Stimulated activated CD4-positive, alpha-beta T cell treated with anti-CD3 and anti-CD28 coated beads, Interleukin-2, amount 100 ng/mL, for 4 hours (primary cell): ENCODE data around the gene SLC39A7.

Experiments
- DNase-seq: peaks from one replicate; pipeline ENCODE4 v3.0.0-alpha.2; 2020; ENCODE audit warnings: low read depth

The SLC39A7 gene

GRCh38 chr6:33170176-33171015, 30.3 kb upstream of the SLC39A7 start:
- DNase-seq, result no peak

- DNase-seq, result no peak
Observed at GRCh38 chr6:33171016-33171879, 29.4 kb upstream of the SLC39A7 start.

GRCh38 chr6:33171880-33172687, 28.6 kb upstream of the SLC39A7 start:
- DNase-seq, result no peak

- DNase-seq, result no peak
Observed at GRCh38 chr6:33172688-33173534, 27.8 kb upstream of the SLC39A7 start.

- DNase-seq, result no peak
Observed at GRCh38 chr6:33173535-33174180, 27.0 kb upstream of the SLC39A7 start.

DNA sequence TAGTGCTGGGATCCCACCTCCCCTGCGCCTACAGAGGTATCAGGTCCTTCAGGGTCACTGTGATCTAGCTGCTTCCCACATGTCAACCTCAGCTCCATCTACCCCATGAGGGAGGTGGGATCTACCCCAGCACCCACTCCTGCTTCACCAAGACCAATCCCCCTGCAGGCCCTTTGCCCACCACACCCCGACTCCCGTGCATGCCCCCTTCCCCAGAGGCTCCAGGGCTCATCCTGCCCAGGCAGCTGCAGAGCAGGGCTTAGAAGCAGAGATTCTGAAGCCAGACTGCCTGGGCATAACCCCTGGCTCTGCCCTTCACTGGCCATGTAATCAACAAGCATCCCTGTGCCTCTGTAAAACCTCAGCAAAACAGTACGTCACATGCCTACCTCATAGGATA, 25.9 kb upstream of the SLC39A7 start:
- no peak for DNase-seq

DNA sequence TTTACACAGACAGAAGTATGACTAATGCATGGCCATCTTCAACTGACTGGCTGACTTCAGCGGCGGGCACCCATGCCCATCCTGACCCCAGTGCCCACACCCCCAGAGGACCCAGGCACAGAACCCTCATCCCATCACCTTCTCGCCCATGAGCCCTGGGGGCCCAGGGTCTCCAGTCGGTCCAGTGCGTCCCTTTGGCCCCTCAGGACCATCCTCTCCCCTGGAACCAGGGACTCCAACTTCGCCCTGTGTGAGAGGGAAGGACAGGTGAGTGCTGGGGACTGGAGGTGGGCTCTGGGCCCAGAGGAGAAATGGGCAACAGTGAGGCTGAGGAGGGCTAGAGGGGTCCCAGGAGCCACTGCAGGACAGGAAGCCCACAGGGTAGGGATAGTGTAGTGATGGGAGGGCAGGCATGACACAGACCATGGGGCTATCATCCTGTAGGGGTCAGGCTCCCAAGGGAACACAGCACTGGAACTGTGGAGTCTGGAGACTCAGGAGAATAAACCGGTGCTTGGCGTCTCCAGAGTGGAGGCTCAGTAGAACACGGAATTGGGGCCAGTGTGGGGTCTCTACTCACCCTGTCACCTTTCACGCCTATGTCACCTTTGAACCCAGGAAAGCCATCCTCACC, 25.1 kb upstream of the SLC39A7 start:
- no peak for DNase-seq

GRCh38 chr6:33176906-33177305, 23.8 kb upstream of the SLC39A7 start:
- DNase-seq, result no peak

DNA sequence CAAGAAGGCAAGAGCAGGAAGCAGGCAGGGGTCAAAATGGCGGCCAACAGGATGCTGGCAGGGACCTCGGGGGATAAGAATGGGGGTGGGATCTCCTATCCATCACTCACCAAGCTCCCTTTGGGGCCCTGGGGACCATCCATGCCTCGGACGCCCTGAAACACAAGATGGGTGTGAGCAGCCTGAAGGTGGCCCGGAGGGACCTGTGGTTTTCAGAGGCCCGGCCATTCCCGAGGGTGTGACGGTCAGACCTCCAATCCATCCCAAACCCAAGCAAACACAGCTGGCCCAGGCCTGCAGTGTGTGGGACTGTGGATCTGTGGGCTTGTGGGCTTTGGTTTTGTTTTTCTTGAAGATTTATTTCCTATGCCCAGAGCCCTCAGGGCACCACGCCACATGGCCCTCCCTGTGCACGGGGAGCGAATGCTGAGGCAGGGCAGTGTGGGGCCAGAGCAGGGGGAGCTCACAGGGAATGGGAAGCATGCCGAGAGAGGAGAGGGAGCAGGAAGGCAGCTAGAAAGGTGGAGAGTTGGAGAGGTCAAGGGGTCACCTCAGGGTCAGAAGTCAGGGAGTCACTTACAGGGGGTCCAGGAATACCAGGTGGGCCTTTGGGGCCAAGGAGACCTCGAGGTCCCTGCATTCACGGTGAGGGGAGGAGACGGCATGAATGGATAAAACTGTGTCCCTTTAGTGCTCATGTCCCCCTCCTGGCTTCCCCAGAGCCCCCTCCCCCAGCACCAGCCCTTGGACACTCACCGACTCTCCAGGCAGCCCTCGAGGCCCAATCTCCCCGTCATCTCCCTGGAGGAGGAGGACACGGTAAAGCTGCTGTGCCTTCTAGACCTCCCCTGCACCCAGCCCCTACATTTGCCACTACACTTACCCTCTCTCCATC, 22.9 kb upstream of the SLC39A7 start:
- DNase-seq, result no peak

GRCh38 chr6:33178755-33179475, 21.8 kb upstream of the SLC39A7 start:
- no peak for DNase-seq

DNA sequence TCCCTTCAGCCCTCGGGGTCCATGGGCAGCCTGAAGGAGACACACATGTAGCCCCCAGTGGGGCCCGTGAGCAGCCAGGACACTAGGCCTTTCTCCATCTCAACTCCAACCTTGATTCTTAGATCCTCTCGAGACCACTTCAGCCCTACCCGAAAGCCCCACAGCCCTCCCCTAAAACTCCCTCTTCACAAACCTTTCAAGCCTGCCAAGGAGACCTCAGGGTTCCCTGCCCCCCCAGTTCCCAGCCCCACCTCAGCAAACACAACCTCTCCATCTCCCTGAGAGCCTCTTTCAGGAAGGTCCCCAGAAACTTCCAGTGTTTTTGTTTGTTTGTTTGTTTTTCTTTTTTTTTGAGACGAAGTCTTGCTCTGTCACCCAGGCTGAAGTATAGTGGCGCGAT, 19.5 kb upstream of the SLC39A7 start:
- no peak for DNase-seq

- no peak for DNase-seq
Observed at GRCh38 chr6:33183071-33183683, 17.5 kb upstream of the SLC39A7 start.

- no peak for DNase-seq
Observed at GRCh38 chr6:33185190-33185589, 15.5 kb upstream of the SLC39A7 start.

- no peak for DNase-seq
Observed at GRCh38 chr6:33185654-33186187, 14.9 kb upstream of the SLC39A7 start.

- no peak for DNase-seq
Observed at GRCh38 chr6:33187809-33188208, 12.9 kb upstream of the SLC39A7 start.

DNA sequence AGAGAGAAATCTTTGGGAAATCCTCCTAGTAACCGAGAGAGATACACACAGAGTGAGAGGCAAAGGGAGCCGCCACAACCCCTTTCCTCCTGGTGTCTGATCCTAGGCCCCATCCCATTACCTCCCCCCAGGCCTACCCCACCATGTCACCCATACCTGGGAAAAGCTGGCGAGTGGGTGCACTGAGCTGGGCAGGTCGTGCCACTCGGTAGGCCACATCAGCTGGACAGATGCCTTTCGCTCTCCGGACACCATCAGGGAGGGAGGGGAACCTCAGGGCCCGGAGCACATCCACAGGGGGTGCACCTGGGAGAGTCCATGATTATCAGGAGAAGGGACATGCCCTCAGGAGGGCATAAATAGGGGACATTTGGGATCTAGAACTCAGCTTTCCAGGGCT, 11.5 kb upstream of the SLC39A7 start:
- no peak for DNase-seq

GRCh38 chr6:33189625-33190448, 10.8 kb upstream of the SLC39A7 start:
- no peak for DNase-seq
